Measurements from ENCODE around the gene ITSN1. TPM values are rescaled to one million over a fixed set of nuclear protein-coding genes. Genes with fewer than 3 reads are reported as not detected.

Gene ITSN1
- total RNA-seq, 4 donors from 2014 or later = 37.0 to 123 (median 61.1) TPM

GRCh38 chr21:33775100-33775828 lies 133.0 kb downstream of the ITSN1 start:
- Histone ChIP-seq H3K27me3 (no peaks in the 10 kb centered on the region), H3K4me1 (no peaks in the 10 kb centered on the region), H3K36me3 (peaks cover 0 to 25% (median 7%) of the 10 kb centered on the region in 4 donors), H3K9me3 (no peaks in the 10 kb centered on the region), H3K4me3 (no peak overlapping the region), H3K27ac (no peak overlapping the region)
- TF ChIP-seq EP300 (IDR thresholded peaks at IDR 0.05; ENCODE audit: low read depth) (no peak), POLR2A (IDR thresholded peaks at IDR 0.05) (no peak), POLR2AphosphoS5 (IDR thresholded peaks at IDR 0.05) (no peak)
- TF ChIP-seq, protein P1, sequence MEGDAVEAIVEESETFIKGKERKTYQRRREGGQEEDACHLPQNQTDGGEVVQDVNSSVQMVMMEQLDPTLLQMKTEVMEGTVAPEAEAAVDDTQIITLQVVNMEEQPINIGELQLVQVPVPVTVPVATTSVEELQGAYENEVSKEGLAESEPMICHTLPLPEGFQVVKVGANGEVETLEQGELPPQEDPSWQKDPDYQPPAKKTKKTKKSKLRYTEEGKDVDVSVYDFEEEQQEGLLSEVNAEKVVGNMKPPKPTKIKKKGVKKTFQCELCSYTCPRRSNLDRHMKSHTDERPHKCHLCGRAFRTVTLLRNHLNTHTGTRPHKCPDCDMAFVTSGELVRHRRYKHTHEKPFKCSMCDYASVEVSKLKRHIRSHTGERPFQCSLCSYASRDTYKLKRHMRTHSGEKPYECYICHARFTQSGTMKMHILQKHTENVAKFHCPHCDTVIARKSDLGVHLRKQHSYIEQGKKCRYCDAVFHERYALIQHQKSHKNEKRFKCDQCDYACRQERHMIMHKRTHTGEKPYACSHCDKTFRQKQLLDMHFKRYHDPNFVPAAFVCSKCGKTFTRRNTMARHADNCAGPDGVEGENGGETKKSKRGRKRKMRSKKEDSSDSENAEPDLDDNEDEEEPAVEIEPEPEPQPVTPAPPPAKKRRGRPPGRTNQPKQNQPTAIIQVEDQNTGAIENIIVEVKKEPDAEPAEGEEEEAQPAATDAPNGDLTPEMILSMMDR (IDR thresholded peaks at IDR 0.05) = no peak
- in situ Hi-C loops (cut with MboI; ENCODE audit: low pct_ligation_motif_present in 1 of 4, low pct_unique_long_range_greater_than_20kb in 1 of 4, low sequenced_read_pairs in 3 of 4) (no loop called here), intact Hi-C loops (cut with DNase I; ENCODE audit: low total_unique reads) (no loop called here)
- 59 to 65% methylated on average over 2 of the region's 2 CpGs for WGBS, 2 donors (ENCODE audit: low coverage in 1 of 2)
- no peak for DNase-seq

DNA sequence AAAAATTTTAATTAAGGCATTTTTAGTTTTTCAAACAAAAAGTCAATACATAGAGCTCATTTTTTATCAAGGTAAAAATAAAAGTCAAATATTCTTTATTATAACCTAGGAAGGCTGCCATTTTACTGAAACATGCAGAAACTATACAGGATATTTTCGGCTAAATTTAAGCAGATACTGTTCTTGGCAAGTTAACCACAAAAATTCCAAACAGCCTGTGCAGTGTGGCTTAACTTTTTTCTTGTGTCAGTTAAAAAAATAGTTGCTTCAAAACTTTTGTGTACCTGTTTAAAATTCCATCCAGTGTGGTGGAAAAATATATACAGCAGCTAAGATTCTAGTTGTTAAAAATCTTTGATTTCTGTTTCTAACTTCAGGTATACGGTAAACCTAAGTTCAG lies 138.3 kb downstream of the ITSN1 start:
- no peak for TF ChIP-seq POLR2AphosphoS5 (IDR thresholded peaks at IDR 0.05)
- no peak for TF ChIP-seq EP300 (IDR thresholded peaks at IDR 0.05; ENCODE audit: low read depth)
- TF ChIP-seq POLR2A (IDR thresholded peaks at IDR 0.05) = no peak
- TF ChIP-seq, protein P1 (IDR thresholded peaks at IDR 0.05) = no peak

GRCh38 chr21:33781121-33781520 lies 138.8 kb downstream of the ITSN1 start:
- in situ Hi-C loops (cut with MboI; ENCODE audit: low pct_ligation_motif_present in 1 of 4, low pct_unique_long_range_greater_than_20kb in 1 of 4, low sequenced_read_pairs in 3 of 4) (no loop called here), intact Hi-C loops (cut with DNase I; ENCODE audit: low total_unique reads) (no loop called here)
- 95 to 96% methylated on average over 2 of the region's 2 CpGs for WGBS, 2 donors (ENCODE audit: low coverage in 1 of 2)
- no peaks in the 10 kb centered on the region for H3K27me3 ChIP-seq
- no peak overlapping the region for H3K27ac ChIP-seq
- DNase-seq = no peak
- H3K36me3 ChIP-seq = peaks cover 0 to 5% (median 2%) of the 10 kb centered on the region in 4 donors
- H3K4me3 ChIP-seq = no peak overlapping the region
- TF ChIP-seq POLR2A (IDR thresholded peaks at IDR 0.05) = no peak
- no peak for TF ChIP-seq EP300 (IDR thresholded peaks at IDR 0.05; ENCODE audit: low read depth)
- no peak for TF ChIP-seq POLR2AphosphoS5 (IDR thresholded peaks at IDR 0.05)
- TF ChIP-seq, protein P1 (IDR thresholded peaks at IDR 0.05) = no peak
- no peaks in the 10 kb centered on the region for H3K9me3 ChIP-seq
- H3K4me1 ChIP-seq = peaks cover 0 to 7% (median 0%) of the 10 kb centered on the region in 4 donors

More for the DNA sequence above, 138.3 kb downstream of the ITSN1 start:
- in situ Hi-C loops (cut with MboI; ENCODE audit: low pct_ligation_motif_present in 1 of 4, low pct_unique_long_range_greater_than_20kb in 1 of 4, low sequenced_read_pairs in 3 of 4) (no loop called here), intact Hi-C loops (cut with DNase I; ENCODE audit: low total_unique reads) (no loop called here)
- Histone ChIP-seq H3K36me3 (peaks cover 0 to 10% (median 2%) of the 10 kb centered on the region in 4 donors), H3K9me3 (no peaks in the 10 kb centered on the region), H3K27ac (no peak overlapping the region), H3K27me3 (no peaks in the 10 kb centered on the region), H3K4me3 (no peak overlapping the region), H3K4me1 (peaks cover 0 to 7% (median 0%) of the 10 kb centered on the region in 4 donors)
- DNase-seq = no peak
- 80 to 88% methylated on average over 2 of the region's 2 CpGs for WGBS, 2 donors (ENCODE audit: low coverage in 1 of 2)

DNA sequence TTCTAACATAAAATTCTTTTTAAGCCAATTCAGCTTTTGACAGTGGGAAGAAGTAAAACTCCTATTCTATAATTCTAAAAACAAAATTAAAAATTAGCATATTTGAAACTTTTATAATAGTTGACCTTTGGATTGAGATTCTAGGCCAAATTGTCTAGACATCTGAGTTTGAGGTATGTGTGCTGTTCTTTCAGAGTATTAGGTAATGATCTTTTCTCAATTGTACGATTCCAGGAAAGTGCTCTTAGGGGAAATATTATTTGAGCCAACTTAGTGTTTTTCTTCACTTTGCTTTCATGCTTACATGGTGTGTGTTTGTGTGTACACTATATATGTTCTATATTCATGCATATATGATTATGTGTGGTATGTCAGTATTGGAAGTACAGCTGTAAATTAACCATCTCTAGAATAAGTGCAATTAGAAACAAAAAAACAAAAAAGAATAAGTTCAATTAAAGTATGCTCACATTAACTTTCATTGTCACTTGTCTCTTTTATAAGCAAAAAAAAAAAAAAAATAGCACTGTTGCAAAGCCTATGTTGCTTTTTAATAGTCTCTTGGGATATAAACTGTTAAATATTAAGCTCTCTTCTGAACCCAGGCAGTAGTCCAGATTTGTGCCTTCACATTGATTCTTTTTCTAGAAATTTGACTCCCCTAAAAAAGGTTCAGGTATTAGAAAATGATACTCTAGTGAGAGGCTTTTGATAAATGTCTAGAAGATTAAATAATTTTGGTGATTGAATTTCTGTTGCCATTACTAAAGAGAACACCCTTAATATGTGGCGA lies 141.1 kb downstream of the ITSN1 start:
- no peaks in the 10 kb centered on the region for H3K9me3 ChIP-seq
- 78 to 88% methylated on average over 2 of the region's 2 CpGs for WGBS, 2 donors (ENCODE audit: low coverage in 1 of 2)
- DNase-seq = no peak
- no peaks in the 10 kb centered on the region for H3K27me3 ChIP-seq
- TF ChIP-seq POLR2A (IDR thresholded peaks at IDR 0.05) (no peak), EP300 (IDR thresholded peaks at IDR 0.05; ENCODE audit: low read depth) (no peak), POLR2AphosphoS5 (IDR thresholded peaks at IDR 0.05) (no peak)
- TF ChIP-seq, protein P1 (IDR thresholded peaks at IDR 0.05) = no peak
- in situ Hi-C loops (cut with MboI; ENCODE audit: low pct_ligation_motif_present in 1 of 4, low pct_unique_long_range_greater_than_20kb in 1 of 4, low sequenced_read_pairs in 3 of 4) = no loop called here
- peaks cover 0 to 5% (median 0%) of the 10 kb centered on the region in 4 donors for H3K36me3 ChIP-seq
- H3K4me1 ChIP-seq = peaks cover 0 to 7% (median 0%) of the 10 kb centered on the region in 4 donors
- H3K4me3 ChIP-seq = no peak overlapping the region
- H3K27ac ChIP-seq = no peak overlapping the region
- intact Hi-C loops (cut with DNase I; ENCODE audit: low total_unique reads) = no loop called here
